H54 (cell line): ENCODE measurements around the gene HOXB3.

Experiments used
- DNase-seq: peaks from one replicate; pipeline ENCODE4 v3.0.0; 2011; ENCODE audit warnings: low spot score, mixed read lengths; ENCODE audit not compliant: insufficient read length
- FAIRE-seq: peaks from 3 replicates; lab custom pipeline; 2011; peaks lifted over from hg19 to GRCh38; lab: Jason Lieb, UNC
- POLR2A ChIP-seq: IDR thresholded peaks from 2 replicates; pipeline ENCODE4 v1.6.1; 2011; ENCODE audit warnings: low read depth, mild to moderate bottlenecking, low read length

Gene HOXB3

DNA sequence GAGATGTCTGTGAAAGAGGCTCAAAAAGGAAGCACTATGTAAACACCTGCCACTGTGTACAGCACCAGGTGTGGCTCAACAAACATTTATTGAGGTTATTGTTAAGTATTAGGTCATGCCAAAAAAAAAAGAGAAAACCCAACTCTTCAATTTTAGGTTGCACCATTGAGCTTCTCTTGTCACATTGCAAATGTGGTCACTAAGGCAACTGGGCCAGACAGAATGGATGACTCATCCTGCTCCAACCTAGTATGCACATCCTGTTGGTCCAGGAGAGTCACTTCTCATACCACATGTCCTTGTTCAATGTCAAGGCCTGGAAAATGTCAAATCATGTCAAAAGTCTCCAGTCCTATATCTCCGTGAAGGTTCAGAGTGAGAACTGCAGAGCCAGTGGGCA, 84.3 kb downstream of the HOXB3 start:
- TF ChIP-seq POLR2A: no peak
- FAIRE-seq (peak; percentile 93), DNase-seq (peak; percentile 72)

DNA sequence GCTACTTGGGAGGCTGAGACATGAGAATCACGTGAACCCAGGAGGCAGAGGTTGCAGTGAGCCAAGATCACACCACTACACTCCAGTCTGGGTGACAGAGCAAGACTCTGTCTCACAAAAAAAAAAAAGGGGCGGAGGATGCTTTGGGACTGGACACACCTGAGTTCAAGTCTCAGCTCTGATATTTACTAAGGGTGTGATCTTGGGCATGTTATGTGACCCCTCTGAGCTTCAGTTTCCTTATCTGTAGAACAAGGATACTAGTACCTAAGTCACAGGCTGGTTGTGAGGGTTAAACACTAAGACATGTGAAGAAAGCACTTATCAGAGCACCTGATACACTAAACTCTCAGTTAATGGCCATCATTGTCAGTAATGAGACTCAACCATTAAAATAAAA, 85.1 kb downstream of the HOXB3 start:
- DNase-seq: no peak
- no peak for TF ChIP-seq POLR2A
- FAIRE-seq: no peak

DNA sequence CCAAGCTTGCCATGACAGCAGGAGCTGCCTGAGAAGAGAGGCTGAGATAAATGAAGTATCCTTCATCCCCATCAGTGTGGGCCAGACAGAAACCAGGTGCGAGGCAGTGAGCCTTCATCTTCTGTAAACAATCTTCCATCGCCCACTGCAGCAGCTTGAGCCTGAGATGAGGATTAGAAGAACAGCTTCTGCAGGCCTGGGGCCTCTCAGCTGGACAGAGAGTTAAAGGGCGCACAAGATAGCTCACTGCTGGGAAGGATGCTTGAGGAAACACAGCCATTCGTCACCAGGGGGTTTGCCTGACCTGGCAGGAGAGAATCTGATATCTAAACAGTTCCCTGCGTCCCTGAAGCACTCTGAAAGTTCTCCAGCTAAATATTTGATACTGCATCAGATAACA, 86.3 kb downstream of the HOXB3 start:
- no peak for DNase-seq
- FAIRE-seq: no peak
- TF ChIP-seq POLR2A: no peak

DNA sequence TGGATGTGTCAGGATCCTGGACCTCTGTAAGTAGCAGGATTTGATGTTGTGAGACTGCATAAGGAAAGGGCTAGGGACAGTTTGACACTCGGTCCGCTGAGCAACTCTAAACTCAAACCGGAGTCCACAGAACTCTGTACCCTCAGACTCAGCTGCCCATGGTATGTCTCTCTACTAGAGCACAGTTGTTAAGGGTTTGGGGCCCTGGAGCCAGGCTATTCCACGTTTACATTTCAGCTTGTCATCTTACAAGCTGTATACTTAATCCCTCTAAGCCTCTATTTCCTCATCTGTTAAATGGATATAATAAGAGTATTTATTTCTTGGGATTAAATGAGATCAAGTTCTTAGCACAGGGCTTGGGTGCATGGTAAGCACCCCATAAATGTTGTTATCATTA, 87.1 kb downstream of the HOXB3 start:
- no peak for TF ChIP-seq POLR2A
- no peak for DNase-seq
- FAIRE-seq: no peak

DNA sequence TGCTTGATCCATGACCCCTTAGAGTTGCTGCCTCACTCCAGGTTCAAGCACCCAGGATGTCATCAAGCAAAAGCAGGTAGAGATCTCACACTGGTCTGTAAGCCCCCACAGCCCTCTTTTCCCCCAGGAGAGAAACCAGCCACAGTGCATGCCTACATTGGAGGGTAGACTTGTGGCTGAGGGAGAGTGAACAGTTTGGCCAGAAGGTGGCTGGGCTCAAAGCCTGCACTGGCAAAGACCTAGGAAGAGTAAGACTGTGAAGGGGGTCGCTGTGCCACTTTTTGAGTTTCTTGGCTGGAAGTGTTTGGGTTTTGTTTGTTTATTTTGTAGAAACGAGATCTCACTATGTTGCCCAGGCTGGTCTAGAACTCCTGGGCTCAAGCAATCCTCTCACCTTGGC, 87.7 kb downstream of the HOXB3 start:
- no peak for FAIRE-seq
- no peak for DNase-seq
- TF ChIP-seq POLR2A: no peak

DNA sequence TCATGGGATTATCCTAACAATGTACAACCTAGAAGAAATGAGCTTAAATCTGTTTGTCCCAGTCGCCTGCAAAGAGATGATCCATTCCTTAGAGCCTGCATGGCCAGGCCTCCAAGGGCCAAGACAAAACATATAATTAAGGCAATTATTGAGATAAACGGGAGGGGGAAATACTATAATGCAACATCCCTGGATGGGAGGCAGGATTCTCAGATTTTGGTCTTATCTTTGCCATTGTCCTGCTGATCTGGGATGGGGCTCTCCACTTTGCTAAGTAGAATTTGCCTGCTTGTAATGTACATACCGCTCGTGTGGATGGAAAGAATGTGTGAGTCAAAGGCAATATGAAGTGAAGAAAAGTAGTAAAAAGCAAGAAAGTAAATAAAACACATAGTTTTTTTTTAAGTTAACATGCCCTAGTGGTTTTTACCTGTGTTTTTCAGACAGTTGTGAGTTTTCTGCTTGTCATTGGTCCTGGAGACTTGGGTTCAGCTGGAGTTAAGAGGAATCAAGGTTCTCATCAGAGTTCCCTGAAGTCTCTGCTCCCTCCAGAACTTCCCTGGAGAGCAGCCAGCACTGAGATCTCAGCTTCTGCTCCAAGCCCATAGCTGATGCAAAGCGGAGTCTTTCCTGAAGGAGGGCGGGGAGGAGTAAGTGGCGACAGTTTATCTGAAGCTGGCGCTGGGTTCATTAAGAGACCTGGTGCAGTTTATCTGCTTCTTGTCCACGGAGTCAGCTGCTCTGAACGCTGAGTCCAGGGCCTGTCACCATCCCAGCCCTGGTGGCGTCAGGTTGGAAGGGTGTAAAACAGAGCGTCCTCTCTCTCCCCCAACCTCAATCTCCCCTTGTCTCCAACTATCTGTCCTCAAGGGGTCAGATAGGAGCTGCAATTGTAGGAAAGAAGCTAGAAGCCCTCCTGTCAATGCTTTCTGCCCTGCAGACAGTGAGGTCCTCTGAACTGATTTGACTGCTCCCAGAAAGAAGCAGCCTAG, 89.3 kb downstream of the HOXB3 start:
- FAIRE-seq: no peak

DNA sequence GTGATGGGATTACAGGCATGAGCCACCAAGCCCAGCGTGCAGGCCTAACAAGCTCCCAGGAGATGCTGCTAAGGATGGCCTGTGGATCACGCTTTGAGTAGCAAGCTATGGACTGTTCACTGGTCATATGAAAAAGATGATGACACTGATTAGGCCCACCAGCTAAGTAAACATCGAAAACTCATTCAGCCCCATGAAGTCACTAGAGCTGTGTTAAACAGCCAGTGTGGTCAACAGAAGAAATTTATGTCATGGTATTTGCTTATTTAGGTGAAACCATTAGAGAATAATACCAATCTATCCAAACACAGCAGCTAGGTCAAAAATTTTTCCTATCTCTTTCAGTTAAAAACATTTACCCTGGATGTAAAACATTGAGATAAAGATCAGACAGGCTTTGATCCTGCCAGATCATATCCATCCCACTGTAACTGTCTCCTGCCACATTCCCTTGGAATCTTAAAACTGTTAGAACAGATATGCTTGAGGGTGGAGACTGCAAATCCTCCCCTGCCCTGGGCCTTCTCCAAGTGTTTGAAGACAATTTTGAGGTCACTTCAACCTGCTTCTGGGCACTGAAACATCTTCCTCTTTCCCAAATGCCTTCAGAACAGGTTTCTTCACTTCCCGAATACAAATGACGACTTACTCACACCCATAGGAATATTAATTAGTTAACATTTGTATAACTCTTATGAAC, 90.2 kb downstream of the HOXB3 start:
- FAIRE-seq: no peak
- TF ChIP-seq POLR2A: no peak
- DNase-seq: no peak

More for the DNA sequence above, 89.3 kb downstream of the HOXB3 start:
- no peak for TF ChIP-seq POLR2A
- no peak for DNase-seq

DNA sequence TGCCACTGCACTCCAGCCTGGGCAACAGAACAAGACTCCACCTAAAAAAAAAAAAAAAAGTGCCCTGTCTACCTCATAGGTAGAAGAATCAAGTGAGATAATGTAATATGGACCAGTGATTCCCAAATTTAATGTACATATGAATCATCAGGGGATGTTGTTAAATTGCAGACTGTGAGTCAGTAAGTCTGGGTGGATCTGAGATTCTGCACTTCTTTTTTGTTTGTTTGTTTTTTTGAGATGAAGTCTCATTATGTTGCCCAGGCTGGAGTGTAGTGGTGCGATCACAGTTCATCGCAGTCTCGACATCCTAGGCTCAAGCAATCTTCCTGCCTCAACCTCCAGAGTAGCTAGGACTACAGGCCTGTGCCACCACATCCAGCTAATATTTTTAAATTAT, 90.8 kb downstream of the HOXB3 start:
- no peak for FAIRE-seq
- DNase-seq: peak; percentile 67
- TF ChIP-seq POLR2A: no peak
